Bronchial epithelial cell (primary cell): ENCODE measurements around the gene TENM4. TPM values are rescaled to one million over a fixed set of nuclear protein-coding genes. Genes with fewer than 3 reads are reported as not detected.
A peak's percentile ranks its signal among the peaks of the same experiment; 100 is the strongest.

Experiments used
- DNase-seq: peaks from one replicate; pipeline ENCODE4 v3.0.0-alpha.2; 2010; ENCODE audit warnings: low read depth
- FAIRE-seq: peaks from 2 replicates; lab custom pipeline; 2011; peaks lifted over from hg19 to GRCh38; lab: Jason Lieb, UNC
- H3K27me3 ChIP-seq: 2 replicates; pipeline ENCODE4 v1.5.1; 2011; ENCODE audit warnings: low read length; ENCODE audit not compliant: control insufficient read depth, insufficient read depth
- H3K36me3 ChIP-seq: 2 replicates; pipeline ENCODE4 v1.5.1; 2011; ENCODE audit warnings: low read length; ENCODE audit not compliant: control insufficient read depth, insufficient read depth
- H3K4me3 ChIP-seq: 2 replicates; pipeline ENCODE4 v1.5.1; 2011; ENCODE audit warnings: mild to moderate bottlenecking, low read depth, low read length, control low read depth
- total RNA-seq: library from RNA; depleted of rRNA; stranded (reverse); fragments of >200 nt; gene quantifications from 2 replicates; pipeline ENCODE4 v1.2.1, GENCODE V29; 2014
- TF ChIP-seq, protein P1 (sequence below): IDR thresholded peaks from 2 replicates; pipeline ENCODE4 v1.5.1; 2011; ENCODE audit warnings: mild to moderate bottlenecking, moderate library complexity, low read length, control low read depth, inconsistent platforms; ENCODE audit not compliant: insufficient read depth, severe bottlenecking

TENM4 gene
- total RNA-seq, 1 donor from 2014 or later, result 6.1 TPM

DNA sequence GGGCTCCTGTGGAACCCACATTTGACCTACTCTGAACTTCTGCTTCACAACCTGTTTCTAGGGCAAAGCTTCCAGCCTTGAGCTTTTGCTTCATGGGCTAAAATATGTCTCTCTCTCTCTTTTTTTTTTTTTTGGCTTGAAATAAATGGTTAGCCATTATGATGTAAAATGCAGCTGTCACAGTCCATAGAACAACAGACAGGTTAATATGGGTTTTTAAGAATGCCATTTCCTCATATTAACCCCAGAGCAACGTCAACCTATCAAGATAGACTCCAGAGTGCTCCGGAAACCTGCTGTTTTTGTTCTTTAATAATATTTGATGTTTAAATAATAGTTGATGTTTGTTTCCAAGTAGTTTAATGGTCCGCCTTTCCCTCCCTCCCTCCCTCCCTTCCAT, 285.6 kb downstream of the TENM4 start:
- H3K27me3 ChIP-seq, result no peaks in the 10 kb centered on the region
- H3K36me3 ChIP-seq, result no peaks in the 10 kb centered on the region
- FAIRE-seq, result no peak
- TF ChIP-seq, protein P1, sequence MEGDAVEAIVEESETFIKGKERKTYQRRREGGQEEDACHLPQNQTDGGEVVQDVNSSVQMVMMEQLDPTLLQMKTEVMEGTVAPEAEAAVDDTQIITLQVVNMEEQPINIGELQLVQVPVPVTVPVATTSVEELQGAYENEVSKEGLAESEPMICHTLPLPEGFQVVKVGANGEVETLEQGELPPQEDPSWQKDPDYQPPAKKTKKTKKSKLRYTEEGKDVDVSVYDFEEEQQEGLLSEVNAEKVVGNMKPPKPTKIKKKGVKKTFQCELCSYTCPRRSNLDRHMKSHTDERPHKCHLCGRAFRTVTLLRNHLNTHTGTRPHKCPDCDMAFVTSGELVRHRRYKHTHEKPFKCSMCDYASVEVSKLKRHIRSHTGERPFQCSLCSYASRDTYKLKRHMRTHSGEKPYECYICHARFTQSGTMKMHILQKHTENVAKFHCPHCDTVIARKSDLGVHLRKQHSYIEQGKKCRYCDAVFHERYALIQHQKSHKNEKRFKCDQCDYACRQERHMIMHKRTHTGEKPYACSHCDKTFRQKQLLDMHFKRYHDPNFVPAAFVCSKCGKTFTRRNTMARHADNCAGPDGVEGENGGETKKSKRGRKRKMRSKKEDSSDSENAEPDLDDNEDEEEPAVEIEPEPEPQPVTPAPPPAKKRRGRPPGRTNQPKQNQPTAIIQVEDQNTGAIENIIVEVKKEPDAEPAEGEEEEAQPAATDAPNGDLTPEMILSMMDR, result no peak
- no peak for DNase-seq
- H3K4me3 ChIP-seq, result no peak overlapping the region

DNA sequence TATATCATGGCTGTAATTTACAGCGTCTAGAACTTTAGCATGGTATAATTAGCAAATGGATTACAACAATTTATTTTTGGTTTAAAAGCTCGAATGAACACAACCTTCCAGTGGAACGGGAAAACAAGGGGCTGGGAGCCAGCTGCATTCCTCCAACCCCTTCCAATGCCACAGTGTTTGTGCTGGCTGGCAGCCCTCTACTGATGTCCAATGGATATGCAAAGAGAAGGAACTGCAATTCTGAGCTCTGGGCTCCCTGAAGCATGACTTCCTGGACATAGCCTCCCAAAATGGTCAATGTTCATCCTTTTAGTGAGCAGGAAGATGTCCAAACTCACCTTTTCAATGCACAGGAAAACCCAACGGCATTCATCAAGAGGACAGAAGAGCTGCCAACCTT, 288.3 kb downstream of the TENM4 start:
- no peak overlapping the region for H3K4me3 ChIP-seq
- TF ChIP-seq, protein P1, result no peak
- H3K27me3 ChIP-seq, result no peaks in the 10 kb centered on the region
- no peak for DNase-seq
- no peak for FAIRE-seq
- no peaks in the 10 kb centered on the region for H3K36me3 ChIP-seq

DNA sequence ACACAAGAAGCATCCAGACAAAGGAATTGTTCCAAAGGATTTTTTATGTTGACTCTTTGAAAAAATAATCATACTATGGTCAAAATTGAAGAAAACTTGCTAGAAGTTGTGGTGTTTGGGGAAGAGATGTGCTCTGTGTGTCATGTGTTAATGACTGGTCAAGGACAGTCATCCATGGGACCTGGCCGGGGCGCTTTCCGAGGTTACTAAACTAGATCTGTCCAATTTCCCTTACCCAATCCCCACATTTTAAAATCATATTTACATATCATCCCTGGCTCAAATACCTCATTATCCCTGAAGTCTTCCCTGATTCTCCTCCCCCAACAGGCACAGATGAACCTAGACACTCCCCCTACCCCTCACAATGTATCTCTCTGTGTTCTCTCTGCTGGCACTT, 289.4 kb downstream of the TENM4 start:
- FAIRE-seq, result no peak
- TF ChIP-seq, protein P1, result no peak
- Histone ChIP-seq H3K27me3 (no peaks in the 10 kb centered on the region), H3K36me3 (no peaks in the 10 kb centered on the region), H3K4me3 (no peak overlapping the region)
- DNase-seq, result no peak

DNA sequence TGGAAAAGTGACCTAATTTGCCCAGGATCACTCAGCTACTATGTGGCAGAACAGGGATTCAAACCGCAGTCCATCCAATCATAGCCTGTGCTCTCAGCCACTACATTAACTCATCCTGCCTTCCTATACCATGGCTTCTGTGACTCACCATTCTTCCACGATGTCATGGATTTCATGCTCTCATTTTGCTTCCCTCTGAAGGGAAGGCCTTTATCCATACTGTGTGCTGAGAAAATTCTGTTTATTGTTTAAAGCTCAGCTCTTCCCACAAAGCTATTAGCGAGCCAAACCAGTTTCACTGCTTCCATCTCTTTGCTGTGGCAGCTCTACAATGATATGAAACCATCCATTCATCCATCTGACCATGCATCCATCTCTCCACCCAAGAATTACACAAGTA, 289.9 kb downstream of the TENM4 start:
- H3K27me3 ChIP-seq, result no peaks in the 10 kb centered on the region
- TF ChIP-seq, protein P1, result no peak
- DNase-seq, result peak; percentile 59
- FAIRE-seq, result peak; percentile 28
- no peaks in the 10 kb centered on the region for H3K36me3 ChIP-seq
- no peak overlapping the region for H3K4me3 ChIP-seq

DNA sequence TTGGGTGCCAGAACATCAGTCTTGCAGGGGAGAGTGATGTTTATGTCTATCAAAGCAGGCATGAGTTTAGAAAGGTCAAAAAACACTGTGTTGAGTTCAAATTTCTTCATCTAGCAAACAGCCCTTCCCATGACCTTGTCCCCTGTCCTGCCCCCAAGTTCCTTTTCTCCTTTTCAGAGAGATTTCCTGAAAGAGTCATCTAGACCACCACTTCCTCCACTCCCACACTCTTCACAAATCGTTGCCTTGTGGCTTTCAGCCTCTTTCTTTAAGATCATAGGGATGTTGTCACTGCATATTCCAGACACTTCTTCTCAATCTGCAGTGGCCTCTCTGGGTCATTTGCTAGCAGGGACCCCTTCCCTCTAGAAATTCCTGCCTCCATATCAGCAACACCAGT, 290.5 kb downstream of the TENM4 start:
- no peak for DNase-seq
- TF ChIP-seq, protein P1, result no peak
- H3K27me3 ChIP-seq, result no peaks in the 10 kb centered on the region
- no peaks in the 10 kb centered on the region for H3K36me3 ChIP-seq
- FAIRE-seq, result no peak
- no peak overlapping the region for H3K4me3 ChIP-seq

DNA sequence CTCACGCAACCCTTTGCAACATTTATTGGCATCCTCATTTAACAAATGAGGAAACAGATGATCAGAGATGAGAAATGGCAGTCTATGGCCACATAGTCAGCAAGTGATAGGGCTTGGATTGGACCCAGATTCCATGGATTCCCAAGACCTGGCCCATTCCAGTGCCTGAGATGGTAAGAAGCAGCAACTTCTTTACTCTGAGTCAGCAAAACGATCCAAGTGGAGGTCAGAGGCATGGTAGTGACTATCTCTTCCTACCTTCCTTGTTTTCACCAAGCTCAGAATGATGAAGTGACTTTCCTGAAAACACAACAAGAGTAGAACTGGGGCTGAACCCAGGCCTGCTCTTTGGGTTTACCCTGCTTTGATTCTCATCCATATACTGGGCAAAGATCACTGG, 293.1 kb downstream of the TENM4 start:
- TF ChIP-seq, protein P1, result no peak
- Histone ChIP-seq H3K36me3 (no peaks in the 10 kb centered on the region), H3K4me3 (no peak overlapping the region), H3K27me3 (no peaks in the 10 kb centered on the region)
- DNase-seq (no peak), FAIRE-seq (peak; percentile 79)
